ENCODE data around the gene FOXB2. TPM values are rescaled to one million over a fixed set of nuclear protein-coding genes. Genes with fewer than 3 reads are reported as not detected.
A peak's percentile ranks its signal among the peaks of the same experiment; 100 is the strongest.

The FOXB2 gene
- total and polyA plus RNA-seq, 7 donors, result 0.18 TPM; not detected in 6

DNA sequence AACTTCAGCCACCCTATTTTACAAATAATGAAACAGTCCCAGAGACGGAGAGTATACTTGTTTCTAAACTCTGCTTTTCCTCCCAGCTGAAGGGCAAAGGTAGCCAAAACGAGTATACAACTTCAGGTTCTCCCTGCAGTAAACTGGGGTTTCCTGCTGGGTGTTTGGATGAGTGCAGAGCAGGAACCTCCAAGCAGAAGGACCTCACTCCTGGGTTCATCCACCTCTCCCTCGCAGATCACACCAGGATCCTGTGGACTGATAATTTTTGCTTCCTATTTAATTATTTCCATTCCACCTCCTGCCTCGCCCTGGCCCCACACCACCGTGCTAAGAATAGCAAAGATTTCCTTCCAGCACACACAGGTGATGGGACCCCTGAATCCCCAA, 2.0 kb upstream of the FOXB2 start:
- H3K36me3 ChIP-seq (ENCODE audit: insufficient read depth in 1 of 2, low read depth in 1 of 2), result no peaks in the 10 kb centered on the region
- H3K9me3 ChIP-seq, result no peaks in the 10 kb centered on the region
- TF ChIP-seq, protein P1, sequence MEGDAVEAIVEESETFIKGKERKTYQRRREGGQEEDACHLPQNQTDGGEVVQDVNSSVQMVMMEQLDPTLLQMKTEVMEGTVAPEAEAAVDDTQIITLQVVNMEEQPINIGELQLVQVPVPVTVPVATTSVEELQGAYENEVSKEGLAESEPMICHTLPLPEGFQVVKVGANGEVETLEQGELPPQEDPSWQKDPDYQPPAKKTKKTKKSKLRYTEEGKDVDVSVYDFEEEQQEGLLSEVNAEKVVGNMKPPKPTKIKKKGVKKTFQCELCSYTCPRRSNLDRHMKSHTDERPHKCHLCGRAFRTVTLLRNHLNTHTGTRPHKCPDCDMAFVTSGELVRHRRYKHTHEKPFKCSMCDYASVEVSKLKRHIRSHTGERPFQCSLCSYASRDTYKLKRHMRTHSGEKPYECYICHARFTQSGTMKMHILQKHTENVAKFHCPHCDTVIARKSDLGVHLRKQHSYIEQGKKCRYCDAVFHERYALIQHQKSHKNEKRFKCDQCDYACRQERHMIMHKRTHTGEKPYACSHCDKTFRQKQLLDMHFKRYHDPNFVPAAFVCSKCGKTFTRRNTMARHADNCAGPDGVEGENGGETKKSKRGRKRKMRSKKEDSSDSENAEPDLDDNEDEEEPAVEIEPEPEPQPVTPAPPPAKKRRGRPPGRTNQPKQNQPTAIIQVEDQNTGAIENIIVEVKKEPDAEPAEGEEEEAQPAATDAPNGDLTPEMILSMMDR (IDR thresholded peaks at IDR 0.05), result no peak
- H3K4me3 ChIP-seq, result no peak overlapping the region
- 32 to 36% (median 34%) methylated on average over 5 of the region's 5 CpGs for WGBS, 3 donors
- peaks cover 35% of the 10 kb centered on the region for H3K4me1 ChIP-seq
- no peak for ATAC-seq
- DNase-seq, result no peak
- H3K27me3 ChIP-seq (ENCODE audit: insufficient read depth in 3 of 3, low read length in 2 of 3), result peaks cover 2 to 98% (median 79%) of the 10 kb centered on the region in 3 donors
- H3K27ac ChIP-seq, result no peak overlapping the region
- intact Hi-C loops (cut with DNase I), result loop anchor here in 1 of 2 donors (10.0 kb wide), 1 partner anchor 213 kb away; no protein-coding TSS in a partner anchor

DNA sequence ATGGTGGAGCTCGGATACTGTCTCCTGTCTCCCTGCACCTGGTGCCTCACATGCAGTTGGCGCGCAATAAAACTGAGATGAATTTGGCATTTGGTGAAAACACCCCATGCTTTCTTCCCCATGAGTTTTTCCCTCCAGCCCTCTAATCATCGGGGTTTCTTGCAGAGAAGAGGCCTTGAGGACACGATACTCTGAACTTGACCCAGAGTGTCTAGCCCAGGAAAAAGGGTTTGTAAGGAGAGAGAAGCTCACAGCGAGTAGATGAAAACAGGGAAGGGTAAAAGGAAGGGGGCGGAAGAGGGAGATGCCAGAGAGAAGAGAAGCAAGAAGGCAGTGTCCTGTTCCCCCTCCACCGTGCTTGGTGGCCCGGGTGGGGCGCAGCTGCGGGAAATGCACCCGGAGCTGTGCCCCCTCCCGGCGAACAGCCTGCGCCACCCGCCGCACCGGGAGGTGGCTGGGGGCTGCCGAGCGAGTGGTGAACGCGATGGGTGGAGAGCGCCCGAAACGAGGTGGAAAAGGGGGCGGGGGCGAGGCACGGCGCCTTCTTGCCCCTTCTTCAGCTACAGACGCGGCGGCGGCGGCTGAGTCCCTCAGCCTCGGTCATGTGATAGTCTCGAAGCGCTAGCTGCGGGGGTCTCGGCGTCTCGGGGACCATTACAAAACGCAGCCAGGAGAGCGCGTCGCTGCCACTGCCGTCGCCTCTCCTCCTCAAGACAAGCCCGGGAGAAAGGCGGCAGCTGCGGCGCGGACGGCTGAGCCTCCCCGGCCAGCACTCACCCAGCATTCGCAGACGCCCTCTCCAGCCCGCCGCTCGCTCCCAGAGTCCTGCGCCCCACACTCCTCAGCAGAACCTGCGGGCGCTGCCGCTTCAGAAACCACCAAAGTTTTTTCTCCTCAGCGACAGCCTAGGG, 1.1 kb upstream of the FOXB2 start:
- H3K4me1 ChIP-seq, result peaks cover 35% of the 10 kb centered on the region
- TF ChIP-seq, protein P1 (IDR thresholded peaks at IDR 0.05), result no peak
- ATAC-seq (peak in 3 of 4 donors; percentile 24 to 59 (median 34)), DNase-seq (no peak)
- H3K27me3 ChIP-seq (ENCODE audit: insufficient read depth in 3 of 3, low read length in 2 of 3), result peaks cover 6 to 98% (median 82%) of the 10 kb centered on the region in 3 donors
- intact Hi-C loops (cut with DNase I), result loop anchor here in 1 of 2 donors (10.0 kb wide), 1 partner anchor 214 kb away; no protein-coding TSS in a partner anchor
- H3K36me3 ChIP-seq (ENCODE audit: insufficient read depth in 1 of 2, low read depth in 1 of 2), result no peaks in the 10 kb centered on the region
- WGBS, 3 donors, result 2 to 4% (median 3%) methylated on average over 47 to 64 of the region's 64 CpGs
- H3K27ac ChIP-seq, result no peak overlapping the region
- no peaks in the 10 kb centered on the region for H3K9me3 ChIP-seq
- peak overlapping the region; percentile 51 for H3K4me3 ChIP-seq

DNA sequence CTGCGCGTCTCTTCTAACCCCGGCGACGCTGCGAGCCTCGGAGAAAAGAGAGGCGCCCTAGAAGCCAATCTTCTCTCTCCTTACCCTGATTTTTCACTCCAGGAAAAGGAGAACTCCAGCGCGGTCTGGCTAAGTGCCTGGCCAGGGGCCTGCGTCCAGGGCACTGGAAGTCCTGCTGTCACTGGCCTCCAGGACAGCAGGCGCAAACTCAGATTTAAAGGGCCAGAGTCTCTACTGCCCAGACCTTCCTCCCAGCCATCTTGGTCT, 553 bp upstream of the FOXB2 start:
- Histone ChIP-seq H3K27me3 (ENCODE audit: insufficient read depth in 3 of 3, low read length in 2 of 3) (peaks cover 6 to 98% (median 81%) of the 10 kb centered on the region in 3 donors), H3K4me3 (peak overlapping the region; percentile 51), H3K9me3 (no peaks in the 10 kb centered on the region), H3K4me1 (peaks cover 35% of the 10 kb centered on the region), H3K36me3 (ENCODE audit: insufficient read depth in 1 of 2, low read depth in 1 of 2) (no peaks in the 10 kb centered on the region), H3K27ac (no peak overlapping the region)
- 1 to 2% (median 2%) methylated on average over 12 of the region's 12 CpGs for WGBS, 3 donors
- no peak for DNase-seq
- ATAC-seq, result peak in 3 of 4 donors; percentile 28 to 60 (median 58)
- intact Hi-C loops (cut with DNase I), result loop anchor here in 1 of 2 donors (10.0 kb wide), 1 partner anchor 214 kb away; no protein-coding TSS in a partner anchor
- TF ChIP-seq, protein P1 (IDR thresholded peaks at IDR 0.05), result no peak

DNA sequence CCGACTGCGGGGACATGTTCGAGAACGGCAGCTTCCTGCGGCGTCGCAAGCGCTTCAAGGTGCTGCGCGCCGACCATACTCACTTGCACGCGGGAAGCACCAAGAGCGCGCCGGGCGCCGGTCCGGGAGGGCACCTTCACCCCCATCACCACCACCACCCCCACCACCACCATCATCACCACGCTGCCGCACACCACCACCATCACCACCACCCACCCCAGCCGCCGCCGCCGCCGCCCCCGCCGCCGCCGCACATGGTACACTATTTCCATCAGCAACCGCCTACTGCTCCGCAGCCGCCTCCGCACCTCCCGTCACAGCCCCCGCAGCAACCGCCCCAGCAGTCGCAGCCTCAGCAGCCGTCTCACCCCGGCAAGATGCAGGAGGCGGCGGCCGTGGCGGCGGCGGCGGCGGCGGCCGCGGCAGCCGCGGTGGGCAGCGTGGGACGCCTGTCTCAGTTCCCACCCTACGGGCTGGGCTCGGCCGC, 514 bp downstream of the FOXB2 start:
- no peaks in the 10 kb centered on the region for H3K9me3 ChIP-seq
- TF ChIP-seq, protein P1 (IDR thresholded peaks at IDR 0.05), result no peak
- peaks cover 33% of the 10 kb centered on the region for H3K4me1 ChIP-seq
- H3K36me3 ChIP-seq (ENCODE audit: insufficient read depth in 1 of 2, low read depth in 1 of 2), result no peaks in the 10 kb centered on the region
- H3K27ac ChIP-seq, result no peak overlapping the region
- ATAC-seq, result no peak
- H3K4me3 ChIP-seq, result peak overlapping the region; percentile 48
- no peak for DNase-seq
- peaks cover 6 to 97% (median 74%) of the 10 kb centered on the region in 3 donors for H3K27me3 ChIP-seq (ENCODE audit: insufficient read depth in 3 of 3, low read length in 2 of 3)
- intact Hi-C loops (cut with DNase I), result loop anchor here in 1 of 2 donors (10.0 kb wide), 1 partner anchor 215 kb away; no protein-coding TSS in a partner anchor
- WGBS, 3 donors, result 2 to 4% (median 2%) methylated on average over 17 to 55 of the region's 58 CpGs
